HepG2 (cell line): Measurements from ENCODE around the gene INPP1. TPM values are rescaled to one million over a fixed set of nuclear protein-coding genes. Genes with fewer than 3 reads are reported as not detected.
A peak's percentile ranks its signal among the peaks of the same experiment; 100 is the strongest.

ENCODE experiments used
- ATF3 ChIP-seq: sonication (generic); formaldehyde crosslinking; IDR thresholded peaks from 2 replicates; pipeline ENCODE4 v1.4.0; 2020; ENCODE audit warnings: missing genetic modification reagents
- ATF4 ChIP-seq, 2 experiments: fragments of 450-650 bp in 1 of 2; sonication (generic) in 1 of 2; formaldehyde crosslinking; IDR thresholded peaks; 2 replicates each; pipeline versions ENCODE4 v1.5.0 to v1.8.0; 2020 to 2022; ENCODE audit warnings: mild to moderate bottlenecking in 1 of 2, missing genetic modification reagents in 1 of 2
- ATF5 ChIP-seq: sonication (generic); formaldehyde crosslinking; IDR thresholded peaks from 2 replicates; pipeline ENCODE4 v1.4.0; 2020; ENCODE audit warnings: mild to moderate bottlenecking, low read depth, missing genetic modification reagents
- SAP130 ChIP-seq: IDR thresholded peaks from 2 replicates; pipeline ENCODE4 v1.6.1; 2016; ENCODE audit warnings: low read depth
- SNAPC4 ChIP-seq: sonication (generic); formaldehyde crosslinking; IDR thresholded peaks from 2 replicates; pipeline ENCODE4 v1.4.0; 2020; ENCODE audit warnings: mild to moderate bottlenecking, missing genetic modification reagents
- STAT6 ChIP-seq: sonication (generic); formaldehyde crosslinking; IDR thresholded peaks from 2 replicates; pipeline ENCODE4 v1.4.0; 2020; ENCODE audit warnings: missing genetic modification reagents, mild to moderate bottlenecking, borderline replicate concordance
- ZBTB14 ChIP-seq: sonication (generic); formaldehyde crosslinking; IDR thresholded peaks from 2 replicates; pipeline ENCODE4 v1.4.0; 2020; ENCODE audit warnings: missing genetic modification reagents
- ZNF143 ChIP-seq: sonication (generic); formaldehyde crosslinking; IDR thresholded peaks from 2 replicates; pipeline ENCODE4 v1.4.0; 2020; ENCODE audit warnings: missing genetic modification reagents
- ZNF207 ChIP-seq: fragments of 450-650 bp; IDR thresholded peaks from 2 replicates; pipeline ENCODE4 v1.6.1; 2016; ENCODE audit warnings: antibody characterized with exemption, borderline replicate concordance
- ZNF337 ChIP-seq: sonication (generic); formaldehyde crosslinking; IDR thresholded peaks from 2 replicates; pipeline ENCODE4 v1.5.1; 2020; ENCODE audit warnings: missing genetic modification reagents, low read depth, mild to moderate bottlenecking, borderline replicate concordance
- ZNF354B ChIP-seq: sonication (generic); formaldehyde crosslinking; IDR thresholded peaks from 2 replicates; pipeline ENCODE4 v1.8.0; 2022; ENCODE audit warnings: mild to moderate bottlenecking, missing genetic modification reagents
- ZNF468 ChIP-seq: sonication (generic); formaldehyde crosslinking; IDR thresholded peaks from 2 replicates; pipeline ENCODE4 v1.8.0; 2022; ENCODE audit warnings: mild to moderate bottlenecking, moderate library complexity, missing genetic modification reagents
- ZNF570 ChIP-seq: sonication (generic); formaldehyde crosslinking; IDR thresholded peaks from 2 replicates; pipeline ENCODE4 v1.4.0; 2020; ENCODE audit warnings: mild to moderate bottlenecking, missing genetic modification reagents, borderline replicate concordance
- ZXDC ChIP-seq: sonication (generic); formaldehyde crosslinking; IDR thresholded peaks from 2 replicates; pipeline ENCODE4 v1.5.0; 2020; ENCODE audit warnings: mild to moderate bottlenecking, missing genetic modification reagents
- polyA plus RNA-seq, 8 experiments: library from polyadenylated mRNA; depleted of rRNA in 3 of 8; stranded (reverse) in 7 of 8; unstranded in 1 of 8; fragments of >200 nt; fragmentation: Illumina TruSeq in 4 of 8; extraction: Trizol in 4 of 8; gene quantifications; 2 replicates each; pipeline versions ENCODE4 v1.2.1 to v1.2.3, GENCODE V29; 2011 to 2016; ENCODE audit warnings: low read depth in 4 of 8, missing spikeins in 1 of 8, mixed read lengths in 1 of 8; ENCODE audit not compliant: insufficient read depth in 1 of 8
- total RNA-seq, 5 experiments: library from RNA; depleted of rRNA; stranded (reverse); fragments of >200 nt; fragmentation: Illumina TruSeq; extraction: Trizol; gene quantifications; 2 replicates each; pipeline ENCODE4 v1.2.3, GENCODE V29; 2016; ENCODE audit warnings: low read depth in 1 of 5

Gene INPP1
- total and polyA plus RNA-seq, 2 of the 13 experiments (the other 11 are each of a cell fraction or from before 2014, with no cell fraction given), result 10.0 to 13.3 TPM

GRCh38 chr2:190334479-190335224 is 8.7 kb upstream of the INPP1 start (continued):
- TF ChIP-seq STAT6 (CRISPR knock-in tag), result no peak
- no peak for TF ChIP-seq ZNF143 (CRISPR knock-in tag)
- TF ChIP-seq ZBTB14, result no peak
- peak; percentile 94 for TF ChIP-seq ATF3 (CRISPR knock-in tag)
- no peak for TF ChIP-seq ATF4 (CRISPR knock-in tag; IDR thresholded peaks at IDR 0.05)
- TF ChIP-seq ZNF468, result no peak
- TF ChIP-seq SAP130 (CRISPR knock-in tag), result peak; percentile 92
- TF ChIP-seq ZNF337, result no peak
- no peak for TF ChIP-seq ATF5 (CRISPR knock-in tag)
- TF ChIP-seq ZNF570 (CRISPR knock-in tag), result no peak
- TF ChIP-seq ZXDC, result no peak
- TF ChIP-seq ZNF207, result no peak
- no peak for TF ChIP-seq ZNF354B (CRISPR knock-in tag)
- TF ChIP-seq SNAPC4 (CRISPR knock-in tag), result no peak
